WI38 (cell line): ENCODE data around the gene DIPK2B.

Experiments used
- H3K4me3 ChIP-seq: 2 replicates; pipeline ENCODE4 v1.5.1; 2011; ENCODE audit warnings: low read depth, mild to moderate bottlenecking, control low read depth, low read length
- CTCF ChIP-seq: IDR thresholded peaks from 2 replicates; pipeline ENCODE4 v1.5.1; 2012; ENCODE audit warnings: low read depth, mild to moderate bottlenecking, control low read depth, low read length

Gene DIPK2B

GRCh38 chrX:45164995-45165394, 35.7 kb downstream of the DIPK2B start:
- no peak overlapping the region for H3K4me3 ChIP-seq
- no peak for TF ChIP-seq CTCF

GRCh38 chrX:45164021-45164621, 36.6 kb downstream of the DIPK2B start:
- no peak for TF ChIP-seq CTCF
- no peak overlapping the region for H3K4me3 ChIP-seq

- H3K4me3 ChIP-seq: no peak overlapping the region
- TF ChIP-seq CTCF: no peak
Observed at GRCh38 chrX:45157647-45158046, 43.0 kb downstream of the DIPK2B start.

- H3K4me3 ChIP-seq: no peak overlapping the region
- no peak for TF ChIP-seq CTCF
Observed at GRCh38 chrX:45154462-45154861, 46.2 kb downstream of the DIPK2B start.

- TF ChIP-seq CTCF: no peak
- no peak overlapping the region for H3K4me3 ChIP-seq
Observed at GRCh38 chrX:45154033-45154360, 46.7 kb downstream of the DIPK2B start.
